HCT116 (cell line): ENCODE data around the gene GNAI1. TPM values are rescaled to one million over a fixed set of nuclear protein-coding genes. Genes with fewer than 3 reads are reported as not detected.

Experiments
- ATAC-seq: fragments of 200-7000 bp; cut with Tn5 transposase; 2 replicates; pipeline ENCODE4 v1.9.1; 2020; ENCODE audit warnings: mild to moderate bottlenecking, moderate library complexity
- BruUV-seq: library from RNA; stranded (reverse); fragments of 400-500 nt; replicated peaks from 2 replicates; lab custom pipeline; 2021; lab: Mats Ljungman, UMichigan
- CTCF ChIA-PET: fragments of 300-600 bp; sonication (Branson Sonifier 250); formaldehyde crosslinking; loops from one replicate; lab custom pipeline; 2021; ENCODE audit warnings: antibody characterized with exemption; lab: Charles Lee
- POLR2A ChIA-PET: fragments of 300-600, 350-600 bp; sonication (Branson Sonifier 250); formaldehyde crosslinking; loops from one replicate; lab custom pipeline; 2021; ENCODE audit warnings: antibody characterized with exemption; lab: Charles Lee
- RAD21 ChIA-PET, 2 experiments: fragments of 300-600 bp; sonication (Branson Sonifier 250); formaldehyde crosslinking; loops; one replicate each; lab custom pipeline; 2023; ENCODE audit warnings: low total read pairs in 2 of 2; ENCODE audit not compliant: uncharacterized antibody in 2 of 2, unreplicated experiment in 2 of 2, low non-redundant PET in 1 of 2; lab: Charles Lee
- DNase-seq: peaks from one replicate; pipeline ENCODE4 v3.0.0-alpha.2; 2010; ENCODE audit warnings: low read depth, low spot score
- H2AFZ ChIP-seq: fragments of 200-600 bp; shearing (Covaris generic), sonication (generic); 2 replicates; pipeline ENCODE4 v1.6.1; 2017; ENCODE audit warnings: low read depth, mixed run types, mixed read lengths, antibody characterized with exemption, low read length; ENCODE audit not compliant: poor library complexity, severe bottlenecking
- H3K27ac ChIP-seq: 2 replicates; pipeline ENCODE4 v1.5.1; 2012; ENCODE audit warnings: low read depth, low read length
- H3K27me3 ChIP-seq: fragments of 200-600 bp; sonication (generic); 2 replicates; pipeline ENCODE4 v1.6.1; 2016; ENCODE audit warnings: mixed run types, low read length, mixed read lengths; ENCODE audit not compliant: insufficient read depth
- H3K36me3 ChIP-seq, 2 experiments: fragments of 200-500 bp in 1 of 2; fragments of 200-600 bp in 1 of 2; sonication (Bioruptor generic) in 1 of 2; sonication (generic) in 1 of 2; 2 replicates each; pipeline versions ENCODE4 v1.5.1 to v1.6.1; 2014 to 2016; ENCODE audit warnings: low read length in 2 of 2, inconsistent platforms in 1 of 2, mixed read lengths in 1 of 2, mixed run types in 1 of 2; ENCODE audit not compliant: insufficient read depth in 2 of 2, control insufficient read depth in 1 of 2
- H3K4me1 ChIP-seq, 2 experiments: fragments of 200-600 bp in 1 of 2; sonication (generic) in 1 of 2; 2 replicates each; pipeline versions ENCODE4 v1.5.1 to v1.6.1; 2012 to 2017; ENCODE audit warnings: low read length in 2 of 2, inconsistent platforms in 1 of 2, mild to moderate bottlenecking in 1 of 2, mixed read lengths in 1 of 2, mixed run types in 1 of 2, moderate library complexity in 1 of 2; ENCODE audit not compliant: insufficient read depth in 2 of 2, control insufficient read depth in 1 of 2
- H3K4me2 ChIP-seq: fragments of 200-600 bp; sonication (generic); 2 replicates; pipeline ENCODE4 v1.6.1; 2017; ENCODE audit warnings: mixed run types, low read length, mixed read lengths
- H3K4me3 ChIP-seq, 2 experiments: fragments of 200-600 bp in 1 of 2; sonication (generic) in 1 of 2; replicated peaks in 1 of 2; 2 replicates each; pipeline ENCODE4 v1.5.1; 2011 to 2016; ENCODE audit warnings: low read length in 2 of 2, control low read depth in 1 of 2, low read depth in 1 of 2, mild to moderate bottlenecking in 1 of 2, mixed read lengths in 1 of 2, mixed run types in 1 of 2
- H3K79me2 ChIP-seq: fragments of 200-600 bp; sonication (generic); 2 replicates; pipeline ENCODE4 v1.6.1; 2017; ENCODE audit warnings: mild to moderate bottlenecking, mixed run types, low read length, moderate library complexity, mixed read lengths; ENCODE audit not compliant: insufficient read depth
- H3K9ac ChIP-seq: fragments of 200-600 bp; sonication (generic); 2 replicates; pipeline ENCODE4 v1.6.1; 2016; ENCODE audit warnings: low read length, mixed read lengths
- H3K9me2 ChIP-seq: fragments of 200-600 bp; sonication (generic), shearing (Covaris generic); 2 replicates; pipeline ENCODE4 v1.6.1; 2017; ENCODE audit warnings: mixed run types, mild to moderate bottlenecking, moderate library complexity; ENCODE audit not compliant: insufficient read depth
- H3K9me3 ChIP-seq, 2 experiments: fragments of 200-500 bp in 1 of 2; fragments of 200-600 bp in 1 of 2; sonication (Bioruptor generic) in 1 of 2; sonication (generic) in 1 of 2; 2 replicates each; pipeline ENCODE4 v1.6.1; 2014 to 2017; ENCODE audit warnings: low read length in 2 of 2, mixed read lengths in 2 of 2, inconsistent platforms in 1 of 2, low read depth in 1 of 2, mild to moderate bottlenecking in 1 of 2, mixed run types in 1 of 2, moderate library complexity in 1 of 2; ENCODE audit not compliant: control insufficient read depth in 1 of 2, insufficient read depth in 1 of 2
- H4K20me1 ChIP-seq: fragments of 200-600 bp; sonication (generic), shearing (Covaris generic); 2 replicates; pipeline ENCODE4 v1.6.1; 2017; ENCODE audit warnings: mixed run types, mild to moderate bottlenecking, moderate library complexity; ENCODE audit not compliant: insufficient read depth
- ATF3 ChIP-seq: IDR thresholded peaks from 2 replicates; pipeline ENCODE4 v1.6.1; 2012
- CBX3 ChIP-seq: IDR thresholded peaks from 2 replicates; pipeline ENCODE4 v1.6.1; 2012; ENCODE audit warnings: low read depth
- CEBPB ChIP-seq: IDR thresholded peaks from 2 replicates; pipeline ENCODE4 v1.6.1; 2012; ENCODE audit warnings: low read depth
- EZH2 ChIP-seq: fragments of 200-600 bp; sonication (generic); IDR thresholded peaks from 2 replicates; pipeline ENCODE4 v1.6.1; 2017; ENCODE audit warnings: antibody characterized with exemption, mixed run types
- FOSL1 ChIP-seq: IDR thresholded peaks from 2 replicates; pipeline ENCODE4 v1.6.1; 2012; ENCODE audit warnings: low read depth
- POLR2A ChIP-seq: IDR thresholded peaks from 2 replicates; pipeline ENCODE4 v1.7.0; 2011; ENCODE audit warnings: borderline replicate concordance; ENCODE audit not compliant: insufficient read depth, insufficient read length; ENCODE audit errors: extremely low read depth
- POLR2AphosphoS5 ChIP-seq: IDR thresholded peaks from 2 replicates; pipeline ENCODE4 v1.6.1; 2011; ENCODE audit warnings: mild to moderate bottlenecking, low read depth, low read length, moderate library complexity
- RAD21 ChIP-seq: IDR thresholded peaks from 2 replicates; pipeline ENCODE4 v1.6.1; 2012; ENCODE audit warnings: low read depth, mild to moderate bottlenecking
- REST ChIP-seq: IDR thresholded peaks from 2 replicates; pipeline ENCODE4 v1.6.1; 2012; ENCODE audit warnings: low read depth
- SIN3A ChIP-seq: IDR thresholded peaks from 2 replicates; pipeline ENCODE4 v1.6.1; 2012; ENCODE audit warnings: low read depth
- SRF ChIP-seq: IDR thresholded peaks from 2 replicates; pipeline ENCODE4 v1.6.1; 2012; ENCODE audit warnings: low read depth
- TCF7L2 ChIP-seq: IDR thresholded peaks from 2 replicates; pipeline ENCODE4 v1.7.0; 2011; ENCODE audit warnings: borderline replicate concordance, inconsistent platforms; ENCODE audit not compliant: insufficient read depth, insufficient read length; ENCODE audit errors: extremely low read depth
- YY1 ChIP-seq: IDR thresholded peaks from 2 replicates; pipeline ENCODE4 v1.6.1; 2011; ENCODE audit warnings: low read length, low read depth, moderate library complexity, mild to moderate bottlenecking; ENCODE audit not compliant: insufficient replicate concordance; ENCODE audit errors: extremely low read depth
- intact Hi-C: fragments of 100-400 bp; cut with micrococcal nuclease; formaldehyde crosslinking; loops from 2 replicates; pipeline ENCODE4 v1.10.0; 2022
- total RNA-seq: library from RNA; stranded (reverse); gene quantifications from one replicate; pipeline ENCODE4 v1.2.1, GENCODE V29; 2021; ENCODE audit not compliant: unreplicated experiment
- TF ChIP-seq, protein P1 (sequence below): IDR thresholded peaks from 2 replicates; pipeline ENCODE4 v1.6.1; 2012

The GNAI1 gene
- total RNA-seq, 1 experiment from 2014 or later: 148 TPM

DNA sequence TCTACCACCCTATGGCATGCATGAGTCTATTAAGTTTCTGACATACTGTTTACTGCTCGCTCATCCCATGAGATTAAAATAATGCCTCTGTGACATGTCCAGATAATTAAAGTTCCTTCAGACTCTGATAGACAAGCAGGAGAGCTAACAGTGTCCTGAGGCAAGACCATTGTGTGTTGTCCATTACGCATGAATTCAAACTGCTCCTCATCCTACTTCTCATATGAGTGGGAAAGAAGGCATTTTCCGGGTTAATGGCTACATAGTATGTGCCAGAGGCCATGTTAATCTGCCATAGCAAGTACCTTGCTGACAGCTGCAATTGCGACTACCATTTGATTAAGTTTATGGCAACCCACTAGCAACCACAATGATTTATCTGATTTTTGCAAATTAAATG is 113.3 kb downstream of the GNAI1 start:
- Histone ChIP-seq H3K79me2 (no peaks in the 10 kb centered on the region), H3K9me2 (no peaks in the 10 kb centered on the region), H3K27me3 (no peaks in the 10 kb centered on the region), H3K4me1 (no peaks in the 10 kb centered on the region), H3K9me3 (no peaks in the 10 kb centered on the region), H2AFZ (no peak overlapping the region), H3K4me3 (no peak overlapping the region), H3K4me2 (no peak overlapping the region), H3K27ac (no peak overlapping the region), H3K9ac (no peak overlapping the region), H4K20me1 (no peaks in the 10 kb centered on the region), H3K36me3 (no peaks in the 10 kb centered on the region)
- RAD21 ChIA-PET: no interaction called here
- CTCF ChIA-PET: no interaction called here
- intact Hi-C loops: no loop called here
- POLR2A ChIA-PET: no interaction called here
- DNase-seq (no peak), ATAC-seq (no peak)
- TF ChIP-seq EZH2 (no peak), YY1 (no peak)
- TF ChIP-seq, protein P1, sequence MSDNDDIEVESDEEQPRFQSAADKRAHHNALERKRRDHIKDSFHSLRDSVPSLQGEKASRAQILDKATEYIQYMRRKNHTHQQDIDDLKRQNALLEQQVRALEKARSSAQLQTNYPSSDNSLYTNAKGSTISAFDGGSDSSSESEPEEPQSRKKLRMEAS: no peak
- BruUV-seq: no TSS peak

GRCh38 chr7:80249184-80249583 is 114.6 kb downstream of the GNAI1 start:
- no peak overlapping the region for H3K4me3 ChIP-seq
- ATAC-seq: no peak
- H3K9ac ChIP-seq: no peak overlapping the region
- ChIA-PET POLR2A (no interaction called here), RAD21 (no interaction called here), CTCF (no interaction called here)
- no peak overlapping the region for H2AFZ ChIP-seq
- H3K79me2 ChIP-seq: no peaks in the 10 kb centered on the region
- no peaks in the 10 kb centered on the region for H3K9me3 ChIP-seq
- no peak overlapping the region for H3K4me2 ChIP-seq
- no peaks in the 10 kb centered on the region for H4K20me1 ChIP-seq
- no peaks in the 10 kb centered on the region for H3K4me1 ChIP-seq
- no peaks in the 10 kb centered on the region for H3K36me3 ChIP-seq
- BruUV-seq: no TSS peak
- no peak for DNase-seq
- no peak overlapping the region for H3K27ac ChIP-seq
- TF ChIP-seq TCF7L2 (no peak), CEBPB (no peak), SRF (no peak), REST (no peak), POLR2AphosphoS5 (no peak), ATF3 (no peak), YY1 (no peak), POLR2A (no peak), FOSL1 (no peak), CBX3 (no peak), SIN3A (no peak), RAD21 (no peak), EZH2 (no peak)
- intact Hi-C loops: no loop called here
- H3K27me3 ChIP-seq: no peaks in the 10 kb centered on the region
- no peaks in the 10 kb centered on the region for H3K9me2 ChIP-seq
